K562 (cell line): ENCODE data around the gene GRAMD2A. TPM values are rescaled to one million over a fixed set of nuclear protein-coding genes. Genes with fewer than 3 reads are reported as not detected.

Source experiments
- ATAC-seq: fragments of 200-7000 bp; cut with Tn5 transposase; 3 replicates; pipeline ENCODE4 v1.9.1; 2020; ENCODE audit warnings: moderate library complexity
- BruUV-seq: library from RNA; stranded (reverse); fragments of 400-500 nt; replicated peaks from 2 replicates; lab custom pipeline; 2021; lab: Mats Ljungman, UMichigan
- CTCF ChIA-PET: fragments of 300-600 bp; formaldehyde crosslinking; extraction: SDS; loops from one replicate; lab custom pipeline; 2021; ENCODE audit warnings: low intra/inter-chr PET ratio; lab: Yijun Ruan, JAX
- POLR2A ChIA-PET: fragments of 300-600, 350-650 bp; sonication (Branson Sonifier 250); formaldehyde crosslinking; extraction: SDS; loops from one replicate; lab custom pipeline; 2021; ENCODE audit warnings: antibody characterized with exemption, inconsistent platforms; lab: Yijun Ruan, JAX
- DNase-seq, 4 experiments: peaks; one replicate each; pipeline versions ENCODE4 v3.0.0 to v3.0.0-alpha.2; 2011 to 2018; ENCODE audit warnings: low spot score in 3 of 4, mixed read lengths in 3 of 4; ENCODE audit errors: extremely low read depth in 1 of 4
- FAIRE-seq: peaks from 2 replicates; lab custom pipeline; 2011; peaks lifted over from hg19 to GRCh38; lab: Jason Lieb, UNC
- H2AFZ ChIP-seq: 2 replicates; pipeline ENCODE4 v1.6.0; 2011; ENCODE audit warnings: low read depth, low read length, control low read depth, inconsistent platforms
- H3K27ac ChIP-seq: fragments of 200-600 bp; 3 replicates; pipeline ENCODE4 v1.8.0; 2011; ENCODE audit warnings: low read depth, mild to moderate bottlenecking, control low read depth, inconsistent platforms, low read length, moderate library complexity, mixed read lengths; ENCODE audit errors: extremely low read depth
- H3K27me3 ChIP-seq, 2 experiments: fragments of 300-600 bp in 1 of 2; 2 replicates in 1 of 2; 3 replicates in 1 of 2; pipeline versions ENCODE4 v1.6.0 to v1.8.0; 2011; ENCODE audit warnings: inconsistent platforms in 2 of 2, low read length in 2 of 2, mild to moderate bottlenecking in 1 of 2, mixed read lengths in 1 of 2, moderate library complexity in 1 of 2; ENCODE audit not compliant: control insufficient read depth in 2 of 2, insufficient read depth in 2 of 2
- H3K36me3 ChIP-seq: fragments of 300-600 bp; 3 replicates; pipeline ENCODE4 v1.8.0; 2011; ENCODE audit warnings: mild to moderate bottlenecking, low read length, inconsistent platforms; ENCODE audit not compliant: control insufficient read depth, insufficient read depth
- H3K4me1 ChIP-seq, 2 experiments: fragments of 200-600 bp in 1 of 2; replicated peaks in 1 of 2; 2 replicates in 1 of 2; 3 replicates in 1 of 2; pipeline versions ENCODE4 v1.5.1 to v1.8.0; 2011; ENCODE audit warnings: inconsistent platforms in 2 of 2, low read length in 2 of 2, mild to moderate bottlenecking in 1 of 2, mixed read lengths in 1 of 2, moderate library complexity in 1 of 2; ENCODE audit not compliant: control insufficient read depth in 2 of 2, insufficient read depth in 2 of 2
- H3K4me2 ChIP-seq: 2 replicates; pipeline ENCODE4 v1.6.1; 2011; ENCODE audit warnings: low read length, control low read depth, inconsistent platforms, mixed read lengths; ENCODE audit not compliant: insufficient read depth
- H3K4me3 ChIP-seq: fragments of 200-600 bp; sonication (generic), shearing (Covaris generic); 2 replicates; pipeline ENCODE4 v1.5.1; 2016; ENCODE audit warnings: control low read depth, inconsistent platforms
- H3K79me2 ChIP-seq: fragments of 200-600 bp; 3 replicates; pipeline ENCODE4 v1.8.0; 2011; ENCODE audit warnings: low read length, inconsistent platforms; ENCODE audit not compliant: control insufficient read depth, insufficient read depth
- H3K9ac ChIP-seq, 2 experiments: 2 replicates each; pipeline versions ENCODE4 v1.6.0 to v1.6.1; 2011; ENCODE audit warnings: low read depth in 2 of 2, low read length in 2 of 2, control low read depth in 1 of 2, inconsistent platforms in 1 of 2, mild to moderate bottlenecking in 1 of 2, mixed read lengths in 1 of 2; ENCODE audit not compliant: insufficient read depth in 1 of 2
- H3K9me1 ChIP-seq: one replicate; pipeline ENCODE4 v1.6.0; 2011; ENCODE audit warnings: inconsistent platforms, mild to moderate bottlenecking, low read length, moderate library complexity; ENCODE audit not compliant: control insufficient read depth, insufficient read depth
- H3K9me3 ChIP-seq: replicated peaks from 2 replicates; pipeline ENCODE4 v1.5.1; 2011; ENCODE audit warnings: low read depth, low read length, inconsistent platforms; ENCODE audit not compliant: control insufficient read depth, insufficient read depth
- H4K20me1 ChIP-seq: replicated peaks from 2 replicates; pipeline ENCODE4 v1.6.1; 2011; ENCODE audit warnings: low read length, inconsistent platforms, mixed read lengths; ENCODE audit not compliant: control insufficient read depth, insufficient read depth
- DIDO1 ChIP-seq: fragments of 450-650 bp; IDR thresholded peaks from 2 replicates; pipeline ENCODE4 v1.6.1; 2016; ENCODE audit warnings: low read depth, missing biosample characterization, missing genetic modification characterization
- ELF1 ChIP-seq: fragments of 200-800 bp; sonication (Bioruptor generic); IDR thresholded peaks from 2 replicates; pipeline ENCODE4 v1.6.1; 2016; ENCODE audit warnings: missing genetic modification characterization, missing compliant biosample characterization
- ERF ChIP-seq: fragments of 450-650 bp; formaldehyde crosslinking; IDR thresholded peaks from 2 replicates; pipeline ENCODE4 v1.4.0; 2020; ENCODE audit warnings: mild to moderate bottlenecking, mixed read lengths
- FOXM1 ChIP-seq, 2 experiments: fragments of 450-650 bp in 1 of 2; sonication (generic) in 1 of 2; formaldehyde crosslinking in 1 of 2; IDR thresholded peaks; 2 replicates each; pipeline versions ENCODE4 v1.6.1 to v1.9.0; 2017 to 2022; ENCODE audit warnings: low read depth in 2 of 2, mild to moderate bottlenecking in 2 of 2, missing genetic modification reagents in 1 of 2, moderate library complexity in 1 of 2
- GTF2A2 ChIP-seq: IDR thresholded peaks from 2 replicates; pipeline ENCODE4 v1.6.1; 2016; ENCODE audit warnings: mild to moderate bottlenecking, missing genetic modification characterization, missing compliant biosample characterization
- GTF2E2 ChIP-seq: fragments of 200-800 bp; sonication (Bioruptor generic); IDR thresholded peaks from 2 replicates; pipeline ENCODE4 v1.6.1; 2016; ENCODE audit warnings: missing genetic modification characterization, missing compliant biosample characterization
- HOMEZ ChIP-seq: fragments of 250-450 bp; sonication (Bioruptor Pico); IDR thresholded peaks from 2 replicates; pipeline ENCODE4 v1.4.0; 2020; ENCODE audit warnings: mild to moderate bottlenecking, moderate library complexity
- KDM4B ChIP-seq, 2 experiments: fragments of 450-650 bp in 1 of 2; sonication (generic) in 1 of 2; IDR thresholded peaks; 2 replicates each; pipeline ENCODE4 v1.6.1; 2016 to 2017; ENCODE audit warnings: borderline replicate concordance in 2 of 2, antibody characterized with exemption in 1 of 2, low read depth in 1 of 2, mild to moderate bottlenecking in 1 of 2
- KLF1 ChIP-seq: fragments of 450-650 bp; IDR thresholded peaks from 2 replicates; pipeline ENCODE4 v1.6.1; 2016; ENCODE audit warnings: missing genetic modification characterization, missing compliant biosample characterization
- LCOR ChIP-seq: sonication (generic); formaldehyde crosslinking; IDR thresholded peaks from 2 replicates; pipeline ENCODE4 v1.8.0; 2022; ENCODE audit warnings: mild to moderate bottlenecking, missing genetic modification reagents
- MAZ ChIP-seq, 2 experiments: fragments of 450-650 bp in 1 of 2; sonication (generic) in 1 of 2; formaldehyde crosslinking; IDR thresholded peaks in 1 of 2; conservative IDR thresholded peaks in 1 of 2; 2 replicates each; pipeline versions ENCODE4 v1.4.0 to v1.5.0; 2020; ENCODE audit warnings: mild to moderate bottlenecking in 1 of 2, missing genetic modification reagents in 1 of 2
- NFIC ChIP-seq: fragments of 450-650 bp; IDR thresholded peaks from 2 replicates; pipeline ENCODE4 v1.6.1; 2017; ENCODE audit warnings: mild to moderate bottlenecking, inconsistent platforms
- STAT5A ChIP-seq: IDR thresholded peaks from 2 replicates; pipeline ENCODE4 v1.6.1; 2012; ENCODE audit warnings: low read length, inconsistent platforms, borderline replicate concordance
- ZFPM2 ChIP-seq: fragments of 250-450 bp; sonication (Bioruptor Pico); IDR thresholded peaks from 2 replicates; pipeline ENCODE4 v1.5.1; 2022; ENCODE audit warnings: mild to moderate bottlenecking
- ZNF253 ChIP-seq: fragments of 250-450 bp; sonication (Bioruptor Pico); conservative IDR thresholded peaks from 2 replicates; pipeline ENCODE4 v1.6.1; 2021; ENCODE audit warnings: mild to moderate bottlenecking
- ZNF551 ChIP-seq: fragments of 250-450 bp; sonication (Bioruptor Pico); IDR thresholded peaks from 2 replicates; pipeline ENCODE4 v1.5.0; 2021; ENCODE audit warnings: mild to moderate bottlenecking, moderate library complexity
- ZNF717 ChIP-seq: fragments of 250-450 bp; sonication (Bioruptor Pico); IDR thresholded peaks from 2 replicates; pipeline ENCODE4 v1.5.0; 2021
- ZNF75A ChIP-seq: fragments of 450-650 bp; formaldehyde crosslinking; IDR thresholded peaks from 2 replicates; pipeline ENCODE4 v1.4.0; 2020; ENCODE audit warnings: mild to moderate bottlenecking
- WGBS: fragments of 100-300 bp; shearing (Covaris generic); methylation state at CpG from one replicate; pipeline ENCODE4 v1.1.6; 2016; ENCODE audit warnings: low coverage, mixed read lengths; ENCODE audit not compliant: insufficient coverage; ENCODE audit errors: missing lambda C conversion rate; 5-methylcytosine and 5-hydroxymethylcytosine counted together
- in situ Hi-C: fragments of 300-500 bp; cut with MboI; formaldehyde crosslinking; loops from 4 replicates; pipeline ENCODE4 v1.15.0; 2018; ENCODE audit warnings: inconsistent platforms, mixed read lengths
- intact Hi-C: fragments of 100-400 bp; cut with micrococcal nuclease; formaldehyde crosslinking; loops from 2 replicates; pipeline ENCODE4 v1.14.2; 2022
- polyA plus RNA-seq, 8 experiments: library from polyadenylated mRNA; depleted of rRNA in 4 of 8; stranded (reverse) in 5 of 8; unstranded in 3 of 8; fragments of >200 nt; fragmentation: Nextera tagmentation in 2 of 8; fragmentation: Illumina TruSeq in 1 of 8; extraction: Ambion mirVana in 2 of 8; extraction: Trizol in 1 of 8; gene quantifications; 2 replicates each; pipeline versions ENCODE4 v1.2.1 to v1.2.3, GENCODE V29; 2011 to 2014; ENCODE audit warnings: inconsistent platforms in 1 of 8, missing spikeins in 1 of 8
- total RNA-seq, 7 experiments: library from RNA; depleted of rRNA in 6 of 7; stranded (reverse); fragments of >200 nt in 6 of 7; fragmentation: Illumina TruSeq in 2 of 7; extraction: Trizol in 2 of 7; gene quantifications; 2 replicates each; pipeline versions ENCODE4 v1.2.1 to v1.2.3, GENCODE V29; 2011 to 2021; ENCODE audit warnings: low replicate concordance in 1 of 7

GRAMD2A gene
- total and polyA plus RNA-seq, 9 of the 15 experiments (the other 6 are each of a cell fraction or from before 2014, with no cell fraction given), result 0.08 to 0.22 TPM; not detected in 7

- no peak for TF ChIP-seq MAZ (CRISPR knock-in tag; conservative IDR thresholded peaks at IDR 0.05 in 1 of 2, IDR thresholded peaks at IDR 0.05 in 1 of 2)
Measured at GRCh38 chr15:72202302-72202701, 4.7 kb upstream of the GRAMD2A start (continued).

GRCh38 chr15:72201391-72201921, 3.9 kb upstream of the GRAMD2A start:
- Histone ChIP-seq H3K4me1 (peaks cover 0 to 9% of the 10 kb centered on the region in 2 experiments; a peak in 1 of 5 replicates), H3K27me3 (no peaks in the 10 kb centered on the region), H3K4me3 (no peak overlapping the region), H3K27ac (no peak overlapping the region), H3K79me2 (no peaks in the 10 kb centered on the region; the same call in 2 of the 3 replicates), H3K9me3 (no peaks in the 10 kb centered on the region), H3K9me1 (peaks cover 3% of the 10 kb centered on the region), H3K36me3 (peaks cover 86% of the 10 kb centered on the region), H4K20me1 (peaks cover 23% of the 10 kb centered on the region), H3K9ac (peak overlapping the region in 1 of 2 experiments; percentile 54; a peak in 1 of 4 replicates), H2AFZ (no peak overlapping the region), H3K4me2 (no peak overlapping the region)
- ChIA-PET POLR2A (interaction anchor here (0.9 kb wide), 1 partner anchor 50 kb away, joined by 3 read pairs; no protein-coding TSS in a partner anchor), CTCF (interaction anchor here (0.6 kb wide), 1 partner anchor 84 kb away, joined by 4 read pairs; no protein-coding TSS in a partner anchor)
- intact Hi-C loops, result no loop called here
- BruUV-seq, result no TSS peak
- in situ Hi-C loops, result no loop called here
- TF ChIP-seq DIDO1 (no peak), STAT5A (no peak), ZNF75A (CRISPR knock-in tag) (no peak), ZNF253 (CRISPR knock-in tag) (no peak), KLF1 (no peak), ZNF551 (CRISPR knock-in tag) (no peak), ELF1 (tag) (no peak), GTF2A2 (tag) (no peak), ZNF717 (CRISPR knock-in tag) (no peak), ZFPM2 (CRISPR knock-in tag) (no peak), GTF2E2 (tag) (no peak), NFIC (no peak), FOXM1 (IDR thresholded peaks at IDR 0.05; ENCODE audit: low read depth) (no peak), FOXM1 (CRISPR knock-in tag; IDR thresholded peaks at IDR 0.05; ENCODE audit: low read depth) (no peak), KDM4B (IDR thresholded peaks at IDR 0.05; ENCODE audit: borderline replicate concordance in 2 of 2, low read depth in 1 of 2) (no peak), HOMEZ (CRISPR knock-in tag) (no peak), LCOR (CRISPR knock-in tag) (no peak), ERF (no peak)
- no peak for FAIRE-seq
- 78% methylated on average over 3 of the region's 3 CpGs for WGBS
- no peak for ATAC-seq
- DNase-seq, result no peak
